Right lobe of liver (tissue), 4 donors: ENCODE results near the gene DLX1.

Experiments used
- POLR2A ChIP-seq: fragments of 450-650 bp; IDR thresholded peaks from one replicate; pipeline ENCODE4 v1.6.1; 2017; ENCODE audit warnings: antibody characterized with exemption, mild to moderate bottlenecking
- TF ChIP-seq, protein P1 (sequence below), 4 donors: fragments of 200-600 bp in 3 of 4; fragments of 450-650 bp in 1 of 4; IDR thresholded peaks; one replicate each; pipeline versions ENCODE4 v1.5.1 to v1.8.0; 2016 to 2022; ENCODE audit warnings: antibody characterized with exemption in 4 of 4, mild to moderate bottlenecking in 2 of 4
- donor health status: DM: no; HTN: no; CAD: no.
- donor health status: DM: no; HTN: no; CAD: no.
- donor health status: DM: no; HTN: yes; CAD: no.

- TF ChIP-seq, protein P1, sequence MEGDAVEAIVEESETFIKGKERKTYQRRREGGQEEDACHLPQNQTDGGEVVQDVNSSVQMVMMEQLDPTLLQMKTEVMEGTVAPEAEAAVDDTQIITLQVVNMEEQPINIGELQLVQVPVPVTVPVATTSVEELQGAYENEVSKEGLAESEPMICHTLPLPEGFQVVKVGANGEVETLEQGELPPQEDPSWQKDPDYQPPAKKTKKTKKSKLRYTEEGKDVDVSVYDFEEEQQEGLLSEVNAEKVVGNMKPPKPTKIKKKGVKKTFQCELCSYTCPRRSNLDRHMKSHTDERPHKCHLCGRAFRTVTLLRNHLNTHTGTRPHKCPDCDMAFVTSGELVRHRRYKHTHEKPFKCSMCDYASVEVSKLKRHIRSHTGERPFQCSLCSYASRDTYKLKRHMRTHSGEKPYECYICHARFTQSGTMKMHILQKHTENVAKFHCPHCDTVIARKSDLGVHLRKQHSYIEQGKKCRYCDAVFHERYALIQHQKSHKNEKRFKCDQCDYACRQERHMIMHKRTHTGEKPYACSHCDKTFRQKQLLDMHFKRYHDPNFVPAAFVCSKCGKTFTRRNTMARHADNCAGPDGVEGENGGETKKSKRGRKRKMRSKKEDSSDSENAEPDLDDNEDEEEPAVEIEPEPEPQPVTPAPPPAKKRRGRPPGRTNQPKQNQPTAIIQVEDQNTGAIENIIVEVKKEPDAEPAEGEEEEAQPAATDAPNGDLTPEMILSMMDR (IDR thresholded peaks at IDR 0.05): no peak
- no peak for TF ChIP-seq POLR2A
Observed at GRCh38 chr2:172062402-172063004, 22.8 kb upstream of the DLX1 start.
